MG63 (cell line): Measurements from ENCODE around the gene TBC1D16. TPM values are rescaled to one million over a fixed set of nuclear protein-coding genes. Genes with fewer than 3 reads are reported as not detected.

Source experiments
- total RNA-seq: library from RNA; depleted of rRNA; stranded (reverse); fragments of >200 nt; shearing (Covaris generic); gene quantifications from 2 replicates; pipeline ENCODE4 v1.2.3, GENCODE V29; 2014; ENCODE audit warnings: low replicate concordance; rRNA removed

TBC1D16 gene
- total RNA-seq, 1 experiment from 2014 or later, result 15.0 TPM

Other genes starting within 250 kb of the TBC1D16 start
- gene CBX8, start 238.8 kb downstream of the TBC1D16 start, total RNA-seq, result 7.7 and 15.7 TPM in 2 replicates
- 8.8 and 26.2 TPM in 2 replicates for gene CBX4, start 196.4 kb downstream of the TBC1D16 start, total RNA-seq
- 5.4 and 9.7 TPM in 2 replicates for gene CCDC40, start 770 bp upstream of the TBC1D16 start, total RNA-seq
- 22.0 and 23.6 TPM in 2 replicates for gene GAA, start 65.7 kb upstream of the TBC1D16 start, total RNA-seq
- 215 and 235 TPM in 2 replicates for gene EIF4A3, start 111.3 kb upstream of the TBC1D16 start, total RNA-seq
- 0.10 TPM in 1 of 2 replicates, not detected in the other for gene CARD14, start 134.2 kb upstream of the TBC1D16 start, total RNA-seq
- 18.7 and 23.6 TPM in 2 replicates for gene SGSH, start 184.5 kb upstream of the TBC1D16 start, total RNA-seq
- gene SLC26A11, start 184.6 kb upstream of the TBC1D16 start, total RNA-seq, result 1.9 and 7.3 TPM in 2 replicates
- gene RNF213, start 225.0 kb upstream of the TBC1D16 start, total RNA-seq, result 22.5 and 22.6 TPM in 2 replicates